Mesendoderm (in vitro differentiated cells): ENCODE data around the gene CYP26C1.
A peak's percentile ranks its signal among the peaks of the same experiment; 100 is the strongest.

Source experiments
- DNase-seq: peaks from one replicate; pipeline ENCODE4 v3.0.0; 2013
- H2AK5ac ChIP-seq: 2 replicates; pipeline ENCODE4 v1.6.1; 2013; ENCODE audit warnings: low read length, inconsistent platforms
- H2BK120ac ChIP-seq: 2 replicates; pipeline ENCODE4 v1.6.1; 2013; ENCODE audit warnings: low read depth, mild to moderate bottlenecking, low read length, moderate library complexity, mixed read lengths
- H2BK15ac ChIP-seq: replicated peaks from 2 replicates; pipeline ENCODE4 v1.6.1; 2013; ENCODE audit warnings: low read depth, mild to moderate bottlenecking, moderate library complexity
- H2BK5ac ChIP-seq: 2 replicates; pipeline ENCODE4 v1.6.1; 2013; ENCODE audit warnings: low read length, inconsistent platforms
- H3K18ac ChIP-seq: 2 replicates; pipeline ENCODE4 v1.6.1; 2013; ENCODE audit warnings: mild to moderate bottlenecking, low read length, mixed read lengths
- H3K23ac ChIP-seq: one replicate; pipeline ENCODE4 v1.6.1; 2013; ENCODE audit warnings: low read length
- H3K27ac ChIP-seq: 2 replicates; pipeline ENCODE4 v1.5.1; 2013; ENCODE audit warnings: low read depth, mild to moderate bottlenecking, inconsistent platforms, low read length, moderate library complexity
- H3K27me3 ChIP-seq: 2 replicates; pipeline ENCODE4 v1.6.1; 2013; ENCODE audit warnings: low read length, control low read depth, mild to moderate bottlenecking, inconsistent platforms; ENCODE audit not compliant: insufficient read depth, poor library complexity
- H3K36me3 ChIP-seq: 2 replicates; pipeline ENCODE4 v1.6.1; 2013; ENCODE audit warnings: low read length, inconsistent platforms; ENCODE audit not compliant: control insufficient read depth, insufficient read depth
- H3K4ac ChIP-seq: one replicate; pipeline ENCODE4 v1.6.1; 2013; ENCODE audit warnings: low read depth, mild to moderate bottlenecking, low read length, moderate library complexity
- H3K4me1 ChIP-seq: 2 replicates; pipeline ENCODE4 v1.6.1; 2013; ENCODE audit warnings: low read depth, low read length, inconsistent platforms; ENCODE audit not compliant: control insufficient read depth
- H3K4me2 ChIP-seq: 2 replicates; pipeline ENCODE4 v1.6.1; 2013; ENCODE audit warnings: low read length
- H3K4me3 ChIP-seq: 2 replicates; pipeline ENCODE4 v1.5.1; 2013; ENCODE audit warnings: mild to moderate bottlenecking, low read length
- H3K56ac ChIP-seq: one replicate; pipeline ENCODE4 v1.6.1; 2013; ENCODE audit warnings: low read length
- H3K79me1 ChIP-seq: 2 replicates; pipeline ENCODE4 v1.6.1; 2013; ENCODE audit warnings: low read length, inconsistent platforms
- H3K79me2 ChIP-seq: 2 replicates; pipeline ENCODE4 v1.6.1; 2013; ENCODE audit warnings: mild to moderate bottlenecking, low read length; ENCODE audit not compliant: control insufficient read depth, insufficient read depth
- H3K9ac ChIP-seq: 2 replicates; pipeline ENCODE4 v1.6.1; 2013; ENCODE audit warnings: low read length, inconsistent platforms
- H4K5ac ChIP-seq: one replicate; pipeline ENCODE4 v1.6.1; 2013; ENCODE audit warnings: low read length
- H4K8ac ChIP-seq: one replicate; pipeline ENCODE4 v1.6.1; 2013; ENCODE audit warnings: low read depth, mild to moderate bottlenecking, control low read depth, low read length, moderate library complexity
- WGBS: extraction: QIAGEN DNeasy Blood & Tissue Kit; methylation state at CpG from one replicate; pipeline ENCODE4 v1.1.7; 2013; ENCODE audit warnings: low lambda C conversion rate, missing lambda C conversion rate; ENCODE audit not compliant: insufficient coverage; ENCODE audit errors: extremely low coverage; 5-methylcytosine and 5-hydroxymethylcytosine counted together

The CYP26C1 gene

DNA sequence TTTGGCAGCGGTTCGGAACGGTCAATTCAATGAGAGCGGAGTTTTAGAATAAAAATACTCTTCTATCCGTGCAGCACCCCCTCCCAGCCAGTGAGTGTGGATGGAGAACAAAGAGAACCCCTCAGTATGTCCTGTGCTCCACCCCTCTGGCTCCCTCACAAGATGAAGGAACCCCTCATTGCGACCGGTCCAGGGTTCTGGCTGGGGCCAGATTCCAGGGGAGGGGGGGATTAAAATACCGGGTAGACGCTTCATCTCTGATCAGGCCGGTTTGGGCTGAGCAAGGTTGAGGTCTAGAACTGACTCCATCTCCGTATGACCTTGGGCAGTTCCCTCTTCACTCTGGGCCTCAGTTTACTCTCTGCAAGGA lies 5.9 kb downstream of the CYP26C1 start:
- H3K23ac ChIP-seq = no peak overlapping the region
- WGBS = no CpG with 5 or more reads among the region's 11 CpGs
- H3K9ac ChIP-seq = no peak overlapping the region
- no peak overlapping the region for H3K27ac ChIP-seq
- no peak overlapping the region for H3K4me3 ChIP-seq
- H2BK5ac ChIP-seq = no peak overlapping the region
- H2AK5ac ChIP-seq = no peak overlapping the region
- no peaks in the 10 kb centered on the region for H3K79me1 ChIP-seq
- H3K4ac ChIP-seq = no peak overlapping the region
- DNase-seq = no peak
- H2BK120ac ChIP-seq = no peak overlapping the region
- peaks cover 90% of the 10 kb centered on the region for H3K27me3 ChIP-seq
- no peak overlapping the region for H3K18ac ChIP-seq
- no peaks in the 10 kb centered on the region for H3K36me3 ChIP-seq
- H4K5ac ChIP-seq = no peak overlapping the region
- no peak overlapping the region for H2BK15ac ChIP-seq
- H4K8ac ChIP-seq = no peak overlapping the region
- no peak overlapping the region for H3K4me2 ChIP-seq
- H3K56ac ChIP-seq = no peak overlapping the region
- no peaks in the 10 kb centered on the region for H3K79me2 ChIP-seq
- H3K4me1 ChIP-seq = no peaks in the 10 kb centered on the region

DNA sequence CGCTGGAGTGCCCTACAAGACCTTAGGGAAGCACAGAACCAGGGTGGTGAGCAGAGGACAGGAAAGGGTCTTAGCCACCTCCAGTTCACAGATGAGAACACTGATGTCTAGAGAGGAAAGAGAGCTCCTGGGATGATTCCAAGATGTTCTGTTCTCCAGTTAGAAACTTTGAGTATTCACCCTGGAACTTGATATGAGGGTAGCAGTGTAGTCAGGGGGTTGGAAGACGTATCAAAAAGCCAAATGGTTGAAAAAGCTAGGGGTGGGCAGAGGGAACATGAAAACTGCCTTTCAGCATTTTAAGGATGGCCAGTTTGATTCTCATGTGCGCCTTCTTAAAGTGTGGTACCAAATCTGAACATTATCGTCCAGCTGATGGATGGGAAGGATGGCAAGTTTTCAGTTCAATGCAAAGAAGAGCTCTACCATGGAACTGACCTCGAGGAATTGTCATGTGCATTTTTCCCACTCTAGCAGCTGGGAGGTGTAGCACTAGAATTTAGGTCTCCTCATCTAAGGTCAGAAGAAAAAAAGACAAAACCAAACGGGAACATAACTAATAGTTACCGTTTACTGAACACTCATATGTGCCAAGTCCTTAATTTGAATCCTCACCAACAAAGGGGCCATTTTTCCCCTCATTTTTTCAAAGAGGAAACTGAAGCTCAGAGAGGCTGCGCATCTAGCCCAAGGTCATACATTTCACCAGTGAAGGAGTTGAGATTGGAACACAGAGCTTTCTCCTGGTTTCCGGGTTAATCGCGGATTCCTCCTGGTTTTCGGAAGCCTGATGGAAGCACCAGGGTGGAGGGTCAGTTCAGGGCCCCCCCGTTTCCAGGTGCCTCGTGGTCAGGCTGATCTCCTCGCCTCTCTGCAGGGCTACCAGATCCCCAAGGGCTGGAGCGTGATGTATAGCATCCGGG lies 7.1 kb downstream of the CYP26C1 start:
- Histone ChIP-seq H3K4me1 (no peaks in the 10 kb centered on the region), H4K5ac (no peak overlapping the region), H3K18ac (no peak overlapping the region), H2BK5ac (no peak overlapping the region), H3K23ac (no peak overlapping the region), H3K56ac (peak overlapping the region; percentile 22), H3K4me2 (peak overlapping the region; percentile 88), H2AK5ac (no peak overlapping the region), H2BK120ac (no peak overlapping the region), H3K27ac (no peak overlapping the region), H3K4ac (no peak overlapping the region), H3K36me3 (no peaks in the 10 kb centered on the region), H3K79me2 (no peaks in the 10 kb centered on the region), H2BK15ac (no peak overlapping the region), H3K27me3 (peaks cover 88% of the 10 kb centered on the region), H3K9ac (peak overlapping the region; percentile 56), H3K79me1 (no peaks in the 10 kb centered on the region), H3K4me3 (no peak overlapping the region), H4K8ac (no peak overlapping the region)
- no CpG with 5 or more reads among the region's 17 CpGs for WGBS
- no peak for DNase-seq

DNA sequence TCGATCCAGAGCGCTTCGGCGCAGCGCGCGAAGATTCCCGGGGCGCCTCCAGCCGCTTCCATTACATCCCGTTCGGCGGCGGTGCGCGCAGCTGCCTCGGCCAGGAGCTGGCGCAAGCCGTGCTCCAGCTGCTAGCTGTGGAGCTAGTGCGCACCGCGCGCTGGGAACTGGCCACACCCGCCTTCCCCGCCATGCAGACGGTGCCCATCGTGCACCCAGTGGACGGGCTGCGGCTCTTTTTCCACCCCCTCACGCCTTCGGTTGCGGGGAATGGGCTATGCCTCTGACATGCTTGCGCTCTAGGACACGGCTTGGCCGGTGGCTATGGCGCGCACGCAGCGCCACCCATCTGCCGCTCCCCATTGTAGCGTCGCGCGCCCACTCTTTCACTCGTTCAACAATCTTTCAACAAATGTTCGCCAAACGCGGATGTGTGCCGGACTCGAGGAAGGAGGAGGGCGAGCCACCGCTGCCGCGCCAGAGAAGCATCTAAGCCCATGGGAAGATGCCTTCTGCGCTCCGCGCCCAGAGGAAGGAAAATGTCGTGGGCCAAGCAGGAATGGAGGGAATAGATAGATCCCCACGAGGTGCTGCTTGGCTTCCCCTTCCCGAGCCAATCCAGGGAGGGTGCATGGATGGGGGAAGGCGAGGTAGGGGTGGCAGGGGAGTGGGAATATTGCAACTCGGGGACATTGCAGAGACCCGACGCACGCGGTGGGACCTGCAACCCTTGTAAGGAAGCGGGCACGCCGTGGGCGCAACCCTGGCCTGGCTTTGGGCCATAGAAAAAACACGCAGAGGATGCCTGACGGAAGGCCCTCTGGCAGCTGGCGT lies 8.0 kb downstream of the CYP26C1 start:
- Histone ChIP-seq H3K4ac (no peak overlapping the region), H3K27me3 (peaks cover 86% of the 10 kb centered on the region), H3K4me2 (peak overlapping the region; percentile 88), H3K36me3 (no peaks in the 10 kb centered on the region), H2BK120ac (no peak overlapping the region), H2AK5ac (no peak overlapping the region), H3K23ac (peak overlapping the region; percentile 59), H3K4me3 (no peak overlapping the region), H4K5ac (no peak overlapping the region), H3K79me1 (no peaks in the 10 kb centered on the region), H2BK15ac (no peak overlapping the region), H3K9ac (peak overlapping the region; percentile 56), H3K4me1 (no peaks in the 10 kb centered on the region), H3K79me2 (no peaks in the 10 kb centered on the region), H3K18ac (no peak overlapping the region), H4K8ac (no peak overlapping the region), H2BK5ac (no peak overlapping the region), H3K27ac (no peak overlapping the region), H3K56ac (peak overlapping the region; percentile 86)
- DNase-seq = no peak
- WGBS = no CpG with 5 or more reads among the region's 73 CpGs

DNA sequence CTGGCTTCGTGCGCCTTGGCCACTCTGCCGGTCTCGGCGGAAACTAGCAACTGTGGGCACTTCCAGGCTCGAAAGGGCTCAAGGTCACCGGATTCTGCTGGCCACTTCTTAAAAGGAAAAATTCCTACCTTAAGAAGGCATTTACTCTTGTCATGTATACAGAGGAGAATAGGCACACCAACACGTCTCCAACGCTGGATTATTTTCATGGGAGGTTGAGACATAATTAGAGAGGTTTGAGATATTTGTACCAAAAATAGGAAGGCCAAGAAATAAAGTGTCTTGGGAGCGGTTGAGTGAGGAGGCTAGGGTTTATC lies 8.6 kb downstream of the CYP26C1 start:
- Histone ChIP-seq H3K4ac (no peak overlapping the region), H4K8ac (no peak overlapping the region), H2BK5ac (no peak overlapping the region), H3K79me1 (no peaks in the 10 kb centered on the region), H3K27me3 (peaks cover 80% of the 10 kb centered on the region), H3K56ac (peak overlapping the region; percentile 86), H3K36me3 (no peaks in the 10 kb centered on the region), H2BK15ac (no peak overlapping the region), H3K4me1 (no peaks in the 10 kb centered on the region), H3K4me3 (no peak overlapping the region), H3K79me2 (peaks cover 1% of the 10 kb centered on the region), H2AK5ac (no peak overlapping the region), H2BK120ac (no peak overlapping the region), H4K5ac (no peak overlapping the region), H3K9ac (no peak overlapping the region), H3K4me2 (no peak overlapping the region), H3K27ac (no peak overlapping the region), H3K18ac (no peak overlapping the region), H3K23ac (peak overlapping the region; percentile 33)
- DNase-seq = no peak
- no CpG with 5 or more reads among the region's 10 CpGs for WGBS

DNA sequence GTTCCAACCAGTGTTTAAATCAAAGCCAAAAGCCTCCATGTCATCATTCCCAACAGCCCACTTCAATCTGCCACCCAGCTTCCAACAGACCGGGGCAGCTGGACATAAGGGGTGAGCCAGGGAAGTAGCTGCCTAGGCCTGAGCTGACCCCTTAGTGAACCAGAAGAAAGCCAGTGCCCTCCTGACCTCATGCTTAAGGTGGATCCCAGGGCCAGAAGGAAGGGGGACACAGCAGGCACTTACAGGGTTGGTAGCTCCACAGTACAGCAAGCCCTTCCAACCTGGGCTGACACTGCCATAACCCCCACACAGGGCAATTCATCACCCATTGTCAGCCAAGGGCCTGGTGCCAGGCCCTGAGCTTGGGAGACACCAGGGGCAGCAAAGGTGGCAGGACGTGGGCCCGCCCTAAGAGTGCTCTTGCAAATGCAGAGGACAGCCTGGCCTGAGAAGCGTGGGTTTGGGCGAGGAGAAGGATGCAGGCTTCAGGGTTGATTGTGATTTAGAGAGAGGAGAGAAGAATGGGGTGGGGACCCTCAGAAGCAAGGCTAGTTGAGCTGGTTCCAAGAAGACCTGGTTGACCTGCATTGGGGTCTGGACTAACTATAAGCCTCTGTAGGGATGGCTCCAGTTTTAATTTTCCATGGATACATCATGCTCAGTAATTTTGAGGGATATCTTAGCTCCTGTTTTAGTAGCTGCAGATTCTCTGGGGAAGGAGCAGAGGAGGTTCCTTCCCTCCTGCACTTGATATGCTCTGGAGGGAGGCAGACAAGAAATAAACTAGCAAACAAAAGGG lies 10.0 kb downstream of the CYP26C1 start:
- no peak overlapping the region for H3K23ac ChIP-seq
- peaks cover 12% of the 10 kb centered on the region for H3K79me2 ChIP-seq
- peaks cover 75% of the 10 kb centered on the region for H3K27me3 ChIP-seq
- H2BK120ac ChIP-seq = no peak overlapping the region
- no peak overlapping the region for H3K27ac ChIP-seq
- no peak overlapping the region for H3K4ac ChIP-seq
- H4K5ac ChIP-seq = no peak overlapping the region
- peaks cover 3% of the 10 kb centered on the region for H3K79me1 ChIP-seq
- H2AK5ac ChIP-seq = no peak overlapping the region
- H3K56ac ChIP-seq = no peak overlapping the region
- peaks cover 3% of the 10 kb centered on the region for H3K36me3 ChIP-seq
- H2BK15ac ChIP-seq = no peak overlapping the region
- H3K4me2 ChIP-seq = no peak overlapping the region
- no peak overlapping the region for H3K18ac ChIP-seq
- H3K4me1 ChIP-seq = no peaks in the 10 kb centered on the region
- no peak overlapping the region for H2BK5ac ChIP-seq
- H4K8ac ChIP-seq = no peak overlapping the region
- no peak for DNase-seq
- H3K9ac ChIP-seq = no peak overlapping the region
- no peak overlapping the region for H3K4me3 ChIP-seq
- no CpG with 5 or more reads among the region's 5 CpGs for WGBS
